HG02870 (cell line): ENCODE results near the gene DDX19B.
"Not testable (repeated sequence)": the region's sequence is repeated elsewhere in the genome, so short reads cannot be mapped to it uniquely, and the experiment has no call there.

Experiments
- ATAC-seq: cut with Tn5 transposase; IDR thresholded peaks from one replicate; pipeline ENCODE4 v1.9.1; 2021; ENCODE audit warnings: mild to moderate bottlenecking, moderate library complexity; ENCODE audit not compliant: unreplicated experiment

Gene DDX19B

DNA sequence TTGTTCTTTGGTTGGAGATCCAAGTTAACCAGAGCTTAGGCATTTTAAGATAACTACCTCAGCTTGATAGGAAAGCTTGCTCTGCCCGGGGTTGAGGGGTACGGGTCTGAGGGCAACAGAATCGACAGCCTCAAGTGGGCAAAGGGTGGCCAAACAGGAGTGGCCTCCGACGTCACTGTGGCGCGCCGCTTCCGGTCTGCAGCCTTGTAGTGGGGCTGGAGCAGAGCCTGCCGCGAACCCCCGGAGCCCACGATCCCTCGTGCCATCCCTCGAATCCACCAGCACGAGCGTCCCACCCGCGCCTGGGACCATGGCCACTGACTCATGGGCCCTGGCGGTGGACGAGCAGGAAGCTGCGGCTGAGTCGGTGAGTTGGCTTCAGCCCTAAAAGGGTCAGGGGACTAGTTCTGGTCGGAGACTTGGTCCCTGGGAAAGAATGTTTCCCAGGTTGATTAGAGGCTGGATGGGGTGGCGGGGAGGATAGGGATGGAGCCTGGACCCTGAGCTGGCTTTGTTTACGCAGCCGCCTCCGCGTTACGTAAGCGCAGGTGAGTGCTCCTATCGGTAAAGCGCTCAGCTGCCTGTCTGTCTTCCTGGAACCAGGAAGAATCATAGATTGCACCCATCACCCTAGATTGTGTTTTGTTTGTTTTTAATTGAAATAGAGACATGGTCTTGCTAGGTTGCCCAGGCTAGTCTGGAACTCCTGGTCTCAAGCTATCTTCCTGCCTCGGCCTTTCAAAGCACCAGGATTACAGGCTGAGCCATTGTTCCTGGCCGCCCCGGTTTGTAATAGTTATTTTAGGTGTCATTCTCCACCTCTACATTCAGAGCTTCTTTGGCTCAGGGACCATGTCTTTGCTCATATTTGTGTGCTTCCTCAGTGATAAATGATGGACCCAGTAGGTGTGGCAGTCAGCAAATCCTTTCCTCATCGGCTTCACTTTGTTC lies at the start of gene DDX19B:
TSS of gene DDX19B (plus strand) at position 199 of the 951 bp plus-strand sequence. CDS start at position 311, 112 bp downstream.
- peak; percentile 79 for ATAC-seq

DNA sequence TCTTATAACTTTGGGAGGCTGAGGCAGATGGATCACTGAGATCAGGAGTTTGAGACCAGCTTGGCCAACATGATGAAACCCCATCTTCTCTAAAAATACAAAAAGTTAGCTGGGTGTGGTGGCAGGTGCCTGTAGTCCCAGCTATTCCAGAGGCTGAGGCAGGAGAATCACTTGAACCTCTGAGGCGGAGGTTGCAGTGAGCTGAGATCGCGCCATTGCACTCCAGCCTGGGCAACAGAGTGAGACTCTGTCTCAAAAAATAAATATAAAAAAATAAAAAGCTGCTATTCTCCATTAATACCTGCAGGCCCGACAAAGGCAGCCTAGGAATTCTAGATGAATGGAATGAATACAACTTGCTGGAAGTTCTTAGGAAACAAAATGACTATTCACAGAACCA lies 49.3 kb upstream of the DDX19B start:
- ATAC-seq = not testable (repeated sequence)

DNA sequence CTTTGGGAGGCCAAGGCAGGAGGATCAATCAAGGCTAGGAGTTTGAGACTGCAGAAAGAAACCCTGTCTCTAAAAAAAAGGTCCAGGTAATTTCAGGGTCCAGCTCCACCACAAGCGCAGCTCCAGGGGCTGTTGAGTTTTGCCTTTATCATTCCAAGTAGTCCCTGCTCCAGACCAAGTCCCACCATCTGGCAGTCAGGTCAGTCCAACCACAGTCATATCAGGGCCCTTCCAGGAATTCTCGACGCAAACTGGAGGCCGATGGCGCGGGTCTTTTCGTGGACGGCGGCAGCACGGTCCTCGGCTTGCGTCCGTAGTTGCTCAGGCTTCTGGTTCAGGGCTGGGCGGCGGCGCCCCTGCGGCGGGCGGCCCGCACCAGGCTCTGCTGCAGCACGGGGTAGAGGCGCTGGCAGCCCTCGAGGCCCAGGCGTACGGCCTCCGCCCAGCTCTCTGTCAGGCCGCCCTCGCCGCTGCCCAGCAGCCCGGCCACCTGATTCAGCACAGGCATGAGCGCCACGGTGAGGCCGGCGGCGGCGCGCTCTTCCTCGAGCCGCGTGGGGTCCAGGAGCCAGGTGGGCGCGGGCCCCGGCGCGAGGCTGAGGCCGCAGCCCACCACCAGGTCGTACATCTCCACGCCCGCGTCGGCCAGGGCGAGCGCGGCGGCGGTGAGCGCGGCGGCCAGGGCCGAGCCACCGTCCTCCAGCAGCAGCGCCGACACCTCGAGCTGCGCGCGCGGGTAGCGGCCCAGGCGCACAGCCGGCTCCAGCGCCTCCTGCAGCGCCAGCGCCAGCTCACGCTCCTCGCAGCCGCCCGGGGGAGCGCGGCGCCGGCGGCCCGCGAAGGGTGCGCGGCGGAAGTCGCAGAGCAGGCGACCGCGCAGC lies 48.0 kb upstream of the DDX19B start:
- peak; percentile 28 for ATAC-seq

DNA sequence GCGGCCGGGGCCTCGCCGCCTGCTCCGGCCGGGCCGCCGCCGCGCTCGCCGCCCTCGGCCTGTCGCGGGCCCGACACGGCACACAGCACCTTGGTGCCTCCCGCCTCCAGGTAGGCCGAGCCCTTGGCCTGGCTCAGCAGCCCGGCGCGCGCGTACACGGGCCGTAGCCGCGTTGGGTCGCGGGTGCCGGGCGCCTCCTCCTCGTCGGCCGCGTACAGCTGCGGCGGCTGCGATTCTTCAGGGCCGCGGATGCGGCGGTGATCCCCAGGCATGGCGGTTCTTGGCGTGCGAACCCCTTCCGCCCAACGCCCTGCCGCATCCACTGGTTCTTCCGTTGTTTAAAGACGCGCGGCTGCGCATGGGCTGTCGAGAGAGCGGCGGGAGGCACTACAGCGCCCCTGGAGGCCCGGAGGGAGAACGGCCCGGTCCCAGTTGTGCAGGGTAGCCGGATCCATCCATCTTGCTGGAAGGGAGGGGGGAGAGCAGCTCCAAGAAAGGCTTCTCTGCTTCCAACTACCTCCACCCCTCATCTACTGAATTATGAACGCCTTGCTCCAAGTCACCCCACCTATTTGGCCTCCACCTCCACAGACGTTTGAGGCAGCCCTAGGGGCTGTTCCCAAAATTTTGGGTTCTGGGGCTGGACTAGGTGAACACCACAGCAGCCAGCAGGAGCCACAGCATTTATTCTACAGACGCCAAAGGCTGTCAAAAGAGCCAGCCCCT lies 47.2 kb upstream of the DDX19B start, which contains the start of gene EXOSC6:
TSS of gene EXOSC6 (minus strand) at position 312 of the 726 bp plus-strand sequence. CDS start at position 272, 40 bp downstream.
- ATAC-seq = peak; percentile 84

DNA sequence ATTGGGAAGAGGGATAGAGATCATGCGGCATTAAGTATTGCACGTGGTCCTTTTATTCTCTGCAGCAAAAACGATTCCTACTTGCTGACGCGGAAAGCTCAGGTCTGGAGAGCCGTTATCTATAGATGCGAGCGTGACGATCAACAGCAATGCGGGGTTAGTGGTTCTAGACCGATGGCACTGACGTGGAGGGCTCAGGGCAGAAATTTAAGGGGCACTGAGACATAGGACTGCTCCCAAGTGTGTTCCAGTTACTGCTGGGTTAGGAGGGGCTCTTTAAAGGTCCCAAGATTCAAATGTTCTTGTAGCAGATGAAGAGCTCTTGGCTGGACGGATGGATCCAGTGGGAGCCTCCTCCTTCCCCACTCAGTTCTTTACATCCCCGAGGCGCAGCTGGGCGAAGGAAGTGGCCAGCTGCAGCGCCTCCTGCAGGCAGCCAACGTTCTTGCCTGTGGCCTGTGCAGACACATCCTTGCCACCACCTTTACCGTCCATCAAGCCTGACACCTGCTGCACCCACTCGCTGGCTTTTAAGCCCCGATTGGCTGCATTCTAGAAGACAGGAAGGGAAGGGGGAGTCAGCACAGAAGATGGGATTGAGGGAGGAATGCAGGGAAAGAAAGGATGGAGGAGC lies 46.5 kb upstream of the DDX19B start:
- ATAC-seq = no peak

DNA sequence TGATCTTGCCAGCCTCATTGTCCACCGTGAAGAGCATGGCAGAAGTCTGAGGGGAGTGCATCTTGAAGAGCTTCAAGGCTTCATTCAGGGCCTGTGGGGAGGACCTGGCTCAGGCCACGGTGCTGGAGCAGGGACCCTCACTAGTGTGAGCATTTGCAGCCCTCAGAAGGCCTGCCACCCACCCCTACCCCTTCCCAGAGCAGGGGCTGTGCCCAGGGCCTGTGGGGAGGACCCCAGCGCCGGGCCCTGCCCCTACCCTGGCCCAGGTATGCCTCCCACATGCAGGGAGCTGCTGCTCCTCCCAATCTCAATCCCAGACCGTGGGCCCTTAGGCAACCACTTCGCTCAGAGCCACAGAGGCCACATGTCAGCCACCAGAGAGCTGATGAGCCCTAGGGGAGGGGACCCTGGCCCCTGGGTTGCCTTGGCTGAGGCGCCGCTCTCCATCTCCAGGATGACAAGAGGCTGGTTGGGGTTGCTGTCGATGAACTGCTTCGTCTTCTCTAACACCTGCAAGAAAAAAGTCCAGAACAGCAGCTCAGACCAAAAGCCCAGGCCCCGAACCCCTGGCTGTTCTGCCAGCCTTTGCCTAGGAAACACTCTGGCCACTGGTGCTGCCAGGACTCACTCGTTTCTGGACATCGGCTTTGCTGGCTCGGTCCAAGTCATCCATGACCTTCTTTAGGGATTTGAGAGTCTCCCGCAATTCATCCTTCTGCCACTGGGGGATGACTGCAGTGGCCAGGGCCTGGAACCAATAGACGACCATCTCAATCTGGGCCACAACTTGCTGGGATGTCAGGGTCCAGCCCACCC lies 45.5 kb upstream of the DDX19B start:
- no peak for ATAC-seq

DNA sequence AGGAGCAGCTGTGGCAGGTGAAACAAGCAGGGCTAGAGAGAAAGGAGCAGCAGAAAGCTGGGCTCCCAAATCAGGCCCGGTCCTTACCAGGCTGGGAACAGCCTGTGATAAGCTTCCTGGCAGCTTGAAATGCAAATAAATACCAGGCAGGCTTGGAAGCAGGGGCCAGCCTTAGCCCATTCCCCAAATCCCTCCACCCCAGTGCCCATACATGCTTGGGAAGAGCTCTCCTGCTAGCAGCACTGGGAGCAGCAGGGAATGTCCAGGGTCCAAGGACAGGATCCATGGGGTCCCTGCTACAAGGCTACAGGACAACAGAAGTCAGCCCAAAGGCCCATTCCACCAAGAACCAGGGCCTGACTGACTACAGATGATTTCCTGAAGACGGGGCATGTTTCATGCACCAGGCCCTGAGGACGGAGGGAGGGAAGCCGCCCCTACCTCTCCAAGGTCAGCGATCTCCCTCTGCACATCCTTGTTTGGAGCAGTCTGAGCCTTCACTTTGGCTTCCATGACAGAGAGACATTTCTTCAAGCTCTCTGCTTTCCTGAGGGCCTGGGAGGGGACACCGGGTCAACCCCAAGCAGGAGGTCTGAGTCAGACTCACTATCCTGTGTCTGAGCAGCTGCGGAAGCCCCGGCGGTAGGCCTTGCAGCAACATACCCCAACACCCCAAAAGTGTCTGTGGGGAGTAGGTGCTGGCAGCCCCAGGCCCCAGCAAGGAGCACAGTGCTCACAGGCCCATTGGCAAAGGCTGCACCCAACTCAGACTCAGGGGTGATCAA lies 44.6 kb upstream of the DDX19B start:
- ATAC-seq = no peak

DNA sequence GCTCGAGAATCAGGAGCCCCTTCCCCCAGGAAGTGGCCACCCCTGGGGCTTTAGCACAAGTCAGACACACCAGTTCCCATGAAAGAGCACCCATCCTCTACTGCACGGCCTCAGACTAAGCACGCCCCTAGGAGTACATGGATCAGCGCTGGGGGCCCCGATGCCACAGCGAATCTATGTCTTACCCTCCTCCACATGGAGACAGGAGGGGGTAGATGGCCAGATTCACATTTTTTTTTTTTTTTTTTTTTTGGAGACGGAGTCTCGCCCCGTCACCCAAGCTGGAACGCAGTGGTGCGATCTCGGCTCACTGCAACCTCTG lies 44.1 kb upstream of the DDX19B start:
- ATAC-seq = no peak

DNA sequence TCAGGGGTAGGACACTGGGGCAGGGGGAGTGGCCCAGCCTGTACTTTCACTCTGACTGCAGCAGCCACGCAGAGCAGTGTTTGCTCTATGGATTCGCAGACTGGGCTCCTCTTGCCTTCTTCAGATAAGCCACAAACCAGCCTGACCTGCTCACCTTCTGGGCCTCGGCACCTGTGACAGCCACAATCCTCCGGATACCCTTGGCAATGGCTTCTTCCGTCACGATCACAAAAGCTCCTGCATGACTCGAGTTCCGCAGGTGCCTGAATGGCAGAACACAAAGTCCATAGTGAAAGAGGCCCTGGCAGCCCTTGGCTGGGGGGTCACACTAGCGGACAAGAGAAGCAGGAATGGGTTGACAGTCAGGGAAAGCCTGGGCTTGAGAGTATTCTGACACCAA lies 43.4 kb upstream of the DDX19B start:
- ATAC-seq = no peak

DNA sequence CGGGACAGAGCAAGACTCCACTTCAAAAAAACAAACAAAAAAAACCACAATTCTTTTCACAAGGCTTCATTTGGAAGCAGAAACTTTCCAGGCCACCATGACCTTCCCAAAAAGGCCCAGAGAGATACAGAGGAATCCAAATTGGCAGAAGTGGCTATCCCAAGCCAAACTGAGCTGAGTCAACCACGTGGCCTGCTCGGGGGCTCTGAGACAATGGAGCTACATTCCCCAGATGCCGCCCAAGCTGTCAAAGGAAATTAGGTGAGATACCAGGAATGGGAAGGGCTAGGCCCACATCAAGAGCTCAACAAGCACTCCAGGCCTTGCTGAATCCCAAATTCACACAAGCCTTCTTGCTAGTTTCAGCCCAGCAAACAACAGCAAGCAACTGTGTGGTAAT lies 41.6 kb upstream of the DDX19B start:
- ATAC-seq = no peak

DNA sequence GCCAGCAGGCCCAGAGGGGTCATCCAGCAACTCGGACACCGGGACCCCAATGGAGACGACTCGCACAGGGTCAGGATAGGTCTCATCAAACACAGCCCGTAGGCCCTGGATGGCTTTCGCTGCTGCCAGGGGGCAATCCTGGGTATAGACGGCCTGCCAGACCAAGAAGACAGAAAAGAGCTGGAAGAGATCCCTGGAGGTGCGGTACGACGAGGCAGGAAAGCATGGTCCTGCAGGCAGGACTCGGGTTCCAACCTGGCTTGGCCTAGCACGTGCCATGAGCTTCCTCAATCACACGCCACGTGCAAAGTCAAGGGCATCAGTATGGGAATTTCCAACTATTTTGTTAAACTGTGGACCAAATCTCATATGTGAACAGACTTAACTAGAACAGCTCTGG lies 40.9 kb upstream of the DDX19B start:
- ATAC-seq = no peak

DNA sequence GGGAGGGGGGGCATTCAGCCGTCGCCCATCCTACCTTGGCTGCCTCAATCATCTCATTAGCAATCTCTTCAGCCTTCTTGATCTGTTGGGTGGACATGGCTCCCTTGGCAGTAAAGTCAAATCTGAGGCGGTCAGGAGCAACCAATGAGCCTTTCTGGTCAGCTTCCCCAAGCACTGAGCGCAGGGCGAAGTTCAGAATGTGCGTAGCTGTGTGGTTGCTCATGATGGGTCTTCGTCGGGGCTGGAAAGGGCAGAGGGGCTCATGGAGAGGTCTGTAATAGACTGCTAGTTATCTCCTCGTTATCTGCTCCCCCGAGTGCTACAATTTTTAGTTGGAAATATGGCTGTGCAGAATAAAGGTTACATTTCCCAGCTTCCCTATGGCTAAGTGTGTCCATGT lies 40.0 kb upstream of the DDX19B start:
- no peak for ATAC-seq

DNA sequence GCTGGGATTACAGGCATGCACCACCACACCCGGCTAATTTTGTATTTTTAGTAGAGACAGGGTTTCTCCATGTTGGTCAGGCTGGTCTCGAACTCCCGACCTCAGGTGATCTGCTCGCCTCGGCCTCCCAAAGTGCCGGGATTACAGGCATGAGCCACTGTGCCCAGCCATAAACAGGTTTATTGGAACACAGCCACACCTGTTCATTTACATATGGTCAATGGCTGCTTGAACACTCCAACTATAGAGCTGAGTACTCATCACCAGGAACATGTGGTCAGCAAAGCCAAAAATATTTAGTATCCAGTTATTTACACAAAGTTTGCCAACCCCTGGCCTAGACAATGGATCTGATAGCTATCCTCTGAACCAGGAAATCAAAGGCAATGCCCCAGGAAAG lies 39.1 kb upstream of the DDX19B start:
- not testable (repeated sequence) for ATAC-seq

DNA sequence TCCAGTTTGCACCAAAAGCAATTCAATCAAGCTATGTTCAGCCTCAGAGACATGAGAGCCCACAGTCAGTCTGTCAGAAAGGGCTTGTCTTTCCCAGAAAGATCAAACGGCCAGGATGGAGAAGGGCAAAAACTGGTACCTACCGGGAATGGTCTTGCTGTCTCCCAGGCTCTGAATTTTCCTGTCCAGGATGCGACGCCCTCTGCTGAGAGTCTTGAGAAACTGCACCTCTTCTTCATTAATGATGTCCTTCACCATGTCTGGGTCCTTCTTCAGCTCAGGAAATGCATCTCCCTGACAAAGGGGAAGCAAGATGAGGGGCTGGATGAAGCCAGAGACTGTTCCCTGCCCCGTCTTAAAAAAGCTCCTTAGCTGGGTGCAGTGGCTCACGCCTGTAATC lies 31.5 kb upstream of the DDX19B start:
- no peak for ATAC-seq

DNA sequence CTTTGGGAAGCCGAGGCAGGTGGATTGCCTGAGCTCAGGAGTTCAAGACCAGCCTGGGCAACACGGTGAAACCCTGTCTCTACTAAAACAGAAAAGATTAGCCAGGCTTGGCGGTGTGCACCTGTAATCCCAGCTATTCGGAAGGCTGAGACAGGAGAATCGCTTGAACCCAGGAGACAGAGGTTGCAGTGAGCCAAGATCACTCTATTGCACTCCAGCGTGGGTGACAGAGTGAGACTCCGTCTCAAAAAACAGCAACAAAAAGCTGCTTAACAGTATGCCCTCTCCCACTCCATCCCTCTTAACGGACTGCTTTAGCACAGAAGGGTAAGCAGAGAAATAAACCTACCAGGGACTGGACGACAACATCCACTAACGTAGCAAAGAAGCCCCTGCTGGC lies 31.1 kb upstream of the DDX19B start:
- not testable (repeated sequence) for ATAC-seq

DNA sequence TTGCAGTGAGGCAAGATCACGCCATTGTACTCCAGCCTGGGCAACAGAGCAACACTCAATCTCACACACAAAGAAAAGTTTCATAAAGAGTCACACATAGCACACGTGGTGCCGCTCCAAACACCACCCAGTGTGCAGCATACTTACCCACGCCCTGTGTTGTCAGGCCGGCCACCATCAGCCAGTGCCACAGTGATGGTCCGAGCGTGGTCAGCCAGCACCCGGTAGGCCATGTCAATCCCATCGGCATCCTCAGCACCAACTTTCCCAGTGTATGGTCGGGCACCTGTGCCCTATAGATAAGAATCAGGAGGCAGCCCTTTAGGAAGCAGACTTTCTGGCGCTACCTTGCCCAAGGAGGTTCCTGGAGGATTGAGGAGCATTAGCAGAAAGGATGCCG lies 29.5 kb upstream of the DDX19B start:
- no peak for ATAC-seq

DNA sequence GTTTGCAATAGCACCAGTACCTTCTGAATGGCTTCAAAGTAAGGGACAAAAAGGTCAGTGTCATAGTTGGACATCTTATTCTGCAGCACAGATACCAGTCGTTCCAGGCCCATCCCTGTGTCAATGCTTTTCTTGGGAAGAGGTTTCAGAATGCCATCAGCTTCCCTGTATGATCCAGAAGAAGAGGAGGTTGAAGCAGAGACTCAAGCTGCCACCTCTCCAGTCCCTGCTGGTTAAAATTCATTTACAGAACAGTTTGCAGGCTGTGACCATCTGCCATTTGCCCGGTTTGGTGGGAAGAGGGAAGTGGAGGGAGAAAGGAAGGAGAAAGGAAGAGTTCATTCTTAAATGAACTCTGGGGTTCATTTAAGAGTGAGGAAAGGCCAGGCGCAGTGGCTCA lies 28.8 kb upstream of the DDX19B start:
- ATAC-seq = no peak

DNA sequence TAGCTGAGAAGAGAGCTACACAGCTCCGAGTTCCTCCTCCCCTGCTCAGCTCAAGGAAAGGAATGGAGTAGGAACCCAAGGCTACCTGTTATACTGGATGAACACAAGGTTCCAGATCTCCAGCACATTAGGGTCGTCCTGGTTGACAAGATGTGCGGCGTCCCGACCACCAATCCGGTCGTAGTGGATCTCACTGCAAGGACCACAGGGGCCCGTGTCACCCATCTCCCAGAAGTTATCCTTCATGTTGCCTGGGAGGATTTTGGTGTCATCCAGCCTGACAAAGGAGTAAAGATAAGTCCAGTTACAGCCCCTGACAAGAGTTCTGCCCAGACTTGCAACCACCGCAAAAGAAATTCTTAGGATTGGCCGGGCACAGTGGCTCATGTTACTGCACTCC lies 27.3 kb upstream of the DDX19B start:
- no peak for ATAC-seq

DNA sequence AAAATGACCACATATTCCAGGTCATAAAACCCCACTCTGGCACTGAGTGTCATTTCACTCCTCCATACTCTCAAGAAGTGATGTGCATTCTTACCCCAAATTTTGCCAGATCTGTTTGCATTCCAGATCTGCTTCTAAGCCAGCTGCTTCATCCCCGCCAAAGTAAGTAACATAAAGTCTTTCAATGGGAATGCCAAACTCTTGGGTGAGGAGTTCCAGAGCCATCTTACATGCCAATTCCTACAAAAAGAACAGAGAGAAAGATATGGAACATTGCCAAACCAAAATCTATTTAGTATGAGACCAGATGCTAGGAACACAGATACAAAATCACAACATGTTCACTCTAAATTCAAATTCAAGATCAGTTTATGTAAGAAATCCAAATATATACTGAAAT lies 22.6 kb upstream of the DDX19B start:
- no peak for ATAC-seq
